Ovary (tissue), 10 donors: ENCODE results near the gene SWT1. TPM values are rescaled to one million over a fixed set of nuclear protein-coding genes. Genes with fewer than 3 reads are reported as not detected.

Source experiments
- DNase-seq, 5 donors: peaks; one replicate each; pipeline ENCODE4 v3.0.0-alpha.2; 2019 to 2020
- H3K27ac ChIP-seq, 2 donors: fragments of 200-600 bp; one replicate each; pipeline versions ENCODE4 v1.5.1 to v1.8.0; 2019 to 2022
- H3K27me3 ChIP-seq: fragments of 200-600 bp; one replicate; pipeline ENCODE4 v1.8.0; 2022
- H3K36me3 ChIP-seq: fragments of 200-600 bp; sonication (generic); one replicate; pipeline ENCODE4 v1.5.1; 2019
- H3K4me1 ChIP-seq: one replicate; pipeline ENCODE4 v1.8.1; 2013; ENCODE audit warnings: mild to moderate bottlenecking, moderate library complexity; ENCODE audit not compliant: insufficient read depth
- H3K4me3 ChIP-seq: fragments of 200-600 bp; sonication (generic); one replicate; pipeline ENCODE4 v1.5.1; 2017
- H3K9me3 ChIP-seq, 2 donors: fragments of 200-600 bp in 1 of 2; sonication (generic) in 1 of 2; one replicate each; pipeline versions ENCODE4 v1.5.1 to v1.8.1; 2013 to 2019; ENCODE audit warnings: mild to moderate bottlenecking in 1 of 2, moderate library complexity in 1 of 2
- CTCF ChIP-seq, 3 donors: fragments of 450-650 bp in 2 of 3; fragments of 200-600 bp in 1 of 3; IDR thresholded peaks; one replicate each; pipeline versions ENCODE4 v1.5.1 to v1.8.0; 2016 to 2022; ENCODE audit warnings: antibody characterized with exemption in 3 of 3, mild to moderate bottlenecking in 1 of 3
- EP300 ChIP-seq: sonication (generic); formaldehyde crosslinking; IDR thresholded peaks from one replicate; pipeline ENCODE4 v1.6.1; 2017; ENCODE audit warnings: antibody characterized with exemption
- POLR2A ChIP-seq: fragments of 450-650 bp; IDR thresholded peaks from one replicate; pipeline ENCODE4 v1.6.1; 2017; ENCODE audit warnings: antibody characterized with exemption, mild to moderate bottlenecking, moderate library complexity
- WGBS, 3 donors: extraction: QIAGEN DNeasy Blood & Tissue Kit in 1 of 3; methylation state at CpG; one replicate each; pipeline versions ENCODE4 v1.1.5 to v1.1.7; 2013 to 2017; 5-methylcytosine and 5-hydroxymethylcytosine counted together
- intact Hi-C, 4 donors: fragments of 100-400 bp; cut with DNase I; formaldehyde crosslinking; loops; one replicate each; pipeline versions ENCODE4 v1.11.0 to v1.15.1; 2022 to 2023
- long read RNA-seq, 3 donors: library from polyadenylated mRNA in 2 of 3; unstranded in 2 of 3; transcript quantifications; one replicate each; pipeline ENCODE4 v2.0.0 and lab custom pipeline, GENCODE V29; 2021 to 2026
- polyA plus RNA-seq, 2 donors: library from polyadenylated mRNA; stranded (reverse); fragments of 200-250 nt in 1 of 2; fragments of 350-450 nt in 1 of 2; fragmentation: Illumina TruSeq in 1 of 2; extraction: RNeasy Lipid Tissue Mini Kit (QIAGEN cat#74804) in 1 of 2; gene quantifications; one replicate each; pipeline ENCODE4 v1.2.3, GENCODE V29; 2013 to 2014
- total RNA-seq, 7 donors: library from RNA; depleted of rRNA in 2 of 7; stranded (reverse); fragments of >200 nt in 2 of 7; fragmentation: NEBNext Ultra II Directional in 3 of 7; extraction: Animal tissue kit (Norgen Biotek cat#: 25700) in 3 of 7; gene quantifications; one replicate each; pipeline versions ENCODE4 v1.1.0 to v1.2.4, GENCODE V29; 2016 to 2023
- donor health status: DM: no; HTN: no; CAD: no; lungs with moderate emphysema.
- donor health status: DM: no; HTN: no; CAD: no.
- donor health status: Bipolar disorder and iron deficiency.
- donor health status: DM: yes; HTN: yes; CAD: no.
- donor health status: DM: no; HTN: no; CAD: no.
- donor health status: DM: yes; HTN: yes; CAD: no.

The SWT1 gene
- total RNA-seq (10 to 100 TPM in 2 of 7 donors, 1 to 10 TPM in 5; 7.8 to 16.6 (median 9.4) TPM), polyA plus RNA-seq (1 to 10 TPM; 3.3 to 5.9 TPM)
- long read RNA-seq, donor 1, partial matches to known transcripts, result 0 of 4 reads
- long read RNA-seq, donor 1, other reads (novel, unspliced or antisense), result 4 of 4 reads
- long read RNA-seq, donor 2, partial matches to known transcripts, result 0 of 1 reads
- long read RNA-seq, donor 2, other reads (novel, unspliced or antisense), result 0 of 1 reads
- long read RNA-seq, donor 3, partial matches to known transcripts, result 2 of 17 reads
- long read RNA-seq, donor 3, other reads (novel, unspliced or antisense), result 11 of 17 reads

GRCh38 chr1:185156854-185157598 is at the start of gene SWT1, which contains the start of gene TRMT1L:
Gene SWT1 (plus strand): TSS chr1:185157167. CDS start chr1:185160842, 3,675 bp downstream.
Gene TRMT1L (minus strand): TSS chr1:185156953. CDS start chr1:185156712, 241 bp downstream.
- Histone ChIP-seq H3K4me3 (peak within 1 kb of the TSS; percentile 87), H3K27me3 (no peaks in the 10 kb centered on the region), H3K9me3 (no peaks in the 10 kb centered on the region), H3K36me3 (no peaks in the 10 kb centered on the region), H3K4me1 (peaks cover 2% of the 10 kb centered on the region), H3K27ac (peak within 1 kb of the TSS; percentile 99 to 100)
- 0 to 1% (median 0%) methylated on average over 62 to 63 of the region's 63 CpGs for WGBS, 3 donors
- no peak for TF ChIP-seq CTCF (IDR thresholded peaks at IDR 0.05)
- TF ChIP-seq EP300, result no peak
- TF ChIP-seq POLR2A, result peak; percentile 99
- peak; percentile 98 to 99 (median 99) for DNase-seq
- intact Hi-C loops, result loop anchor here in 2 of 4 donors (5.0 to 10.0 kb wide), 2 partner anchors 112 to 160 kb away; partner anchors contain the start of genes IVNS1ABP (in 1 of the 2) and RNF2 (in 1 of the 2)

- no peak for TF ChIP-seq EP300
- TF ChIP-seq CTCF (IDR thresholded peaks at IDR 0.05), result no peak
- TF ChIP-seq POLR2A, result no peak
- H3K36me3 ChIP-seq, result no peaks in the 10 kb centered on the region
- DNase-seq, result no peak
- H3K27ac ChIP-seq, result no peak overlapping the region
- intact Hi-C loops, result loop anchor here in 1 of 4 donors (5.0 kb wide), 1 partner anchor 231 kb away; no protein-coding TSS in a partner anchor
- H3K27me3 ChIP-seq, result no peaks in the 10 kb centered on the region
- no peaks in the 10 kb centered on the region for H3K4me1 ChIP-seq
- H3K9me3 ChIP-seq, result no peaks in the 10 kb centered on the region
- no peak overlapping the region for H3K4me3 ChIP-seq
Observed at GRCh38 chr1:185108321-185108720, 48.6 kb upstream of the SWT1 start.

- Histone ChIP-seq H3K4me1 (no peaks in the 10 kb centered on the region), H3K27me3 (no peaks in the 10 kb centered on the region), H3K4me3 (no peak overlapping the region), H3K36me3 (no peaks in the 10 kb centered on the region), H3K27ac (no peak overlapping the region), H3K9me3 (no peaks in the 10 kb centered on the region)
- no peak for DNase-seq
- TF ChIP-seq EP300 (no peak), CTCF (IDR thresholded peaks at IDR 0.05) (no peak), POLR2A (no peak)
- intact Hi-C loops, result no loop called here
Observed at GRCh38 chr1:185110145-185110544, 46.8 kb upstream of the SWT1 start.

- TF ChIP-seq EP300 (no peak), CTCF (IDR thresholded peaks at IDR 0.05) (no peak), POLR2A (no peak)
- no peaks in the 10 kb centered on the region for H3K36me3 ChIP-seq
- intact Hi-C loops, result no loop called here
Observed at GRCh38 chr1:185111873-185112272, 45.1 kb upstream of the SWT1 start.

More at GRCh38 chr1:185111873-185112272, 45.1 kb upstream of the SWT1 start:
- H3K4me1 ChIP-seq, result no peaks in the 10 kb centered on the region
- H3K9me3 ChIP-seq, result no peaks in the 10 kb centered on the region
- H3K27ac ChIP-seq, result no peak overlapping the region
- H3K4me3 ChIP-seq, result no peak overlapping the region
- H3K27me3 ChIP-seq, result no peaks in the 10 kb centered on the region
- no peak for DNase-seq
